T-helper 1 cell treated with Interleukin-12 subunit alpha and Interleukin-12 subunit beta and Interleukin-4 antibody, amounts not matched to agents 30 μg/mL and 1 μg/mL, for 36 hours (primary cell): ENCODE measurements around the gene ANKS1B.

Experiments
- H3K27ac Mint-ChIP-seq: one replicate; pipeline ENCODE4 v1.8.0; 2021; ENCODE audit warnings: mild to moderate bottlenecking, mixed read lengths
- H3K27me3 Mint-ChIP-seq: one replicate; pipeline ENCODE4 v1.8.0; 2021; ENCODE audit warnings: low read depth, mixed read lengths
- H3K36me3 Mint-ChIP-seq: one replicate; pipeline ENCODE4 v1.8.0; 2021; ENCODE audit warnings: low read depth, mixed read lengths
- H3K4me1 Mint-ChIP-seq: one replicate; pipeline ENCODE4 v1.8.0; 2021; ENCODE audit warnings: low read depth, mixed read lengths
- H3K4me3 Mint-ChIP-seq: one replicate; pipeline ENCODE4 v1.8.0; 2021; ENCODE audit warnings: mild to moderate bottlenecking, moderate library complexity, mixed read lengths
- H3K9me3 Mint-ChIP-seq: one replicate; pipeline ENCODE4 v1.8.0; 2021; ENCODE audit warnings: mixed read lengths

The ANKS1B gene

DNA sequence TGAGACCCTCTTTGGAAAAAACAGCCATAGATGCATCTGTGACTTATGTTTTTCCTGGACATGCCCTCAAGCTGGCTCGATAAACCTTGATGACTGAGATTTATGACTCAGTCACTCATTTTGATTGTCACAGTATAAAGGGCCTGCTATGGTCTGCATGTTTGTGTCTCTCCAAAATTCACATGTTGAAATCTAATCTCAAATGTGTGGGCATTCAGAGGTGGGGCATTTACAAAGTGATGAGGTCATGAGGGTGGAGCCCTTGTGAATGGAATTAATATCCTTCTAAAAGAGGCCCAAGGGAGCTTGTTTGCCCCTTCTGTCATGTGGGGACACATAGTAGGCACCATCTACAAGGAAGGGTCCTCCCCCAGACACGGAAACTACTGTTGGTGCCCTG is 966.8 kb downstream of the ANKS1B start:
- Mint-ChIP-seq H3K9me3 (no peaks in the 10 kb centered on the region), H3K4me1 (no peaks in the 10 kb centered on the region), H3K27me3 (no peaks in the 10 kb centered on the region), H3K27ac (no peak overlapping the region), H3K4me3 (no peak overlapping the region), H3K36me3 (no peaks in the 10 kb centered on the region)

DNA sequence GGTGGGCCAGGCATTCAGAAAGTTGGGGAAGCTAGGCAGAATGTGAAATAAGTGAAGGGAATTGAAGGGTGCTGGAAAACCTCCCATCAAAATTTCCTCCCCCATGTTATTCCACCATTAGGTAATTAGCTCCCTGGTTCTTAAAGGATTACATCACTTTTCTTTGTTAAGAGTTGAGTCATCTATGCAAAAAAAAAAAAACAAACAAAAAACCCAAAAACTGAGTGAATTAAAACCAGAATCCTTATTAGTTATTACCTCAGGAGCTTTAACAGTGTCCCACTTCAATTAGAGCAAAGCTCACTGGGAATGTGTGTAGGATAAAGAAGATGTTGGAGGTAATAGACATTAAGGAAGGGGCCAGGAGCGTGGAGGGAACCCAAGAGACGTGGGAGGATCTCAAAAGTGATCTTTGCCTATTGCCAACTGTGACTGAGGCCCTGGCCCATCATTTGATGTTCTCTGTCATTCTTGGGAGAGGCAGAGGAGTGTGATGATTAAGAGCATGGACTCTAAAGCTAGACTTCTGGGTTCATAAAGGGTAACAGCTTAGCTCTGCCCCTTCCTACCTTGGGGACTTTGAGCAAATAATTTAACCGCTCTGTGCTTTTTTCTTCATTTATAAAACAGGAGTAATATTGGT is 975.0 kb downstream of the ANKS1B start:
- Mint-ChIP-seq H3K36me3 (no peaks in the 10 kb centered on the region), H3K9me3 (no peaks in the 10 kb centered on the region), H3K4me3 (no peak overlapping the region), H3K27me3 (no peaks in the 10 kb centered on the region), H3K4me1 (no peaks in the 10 kb centered on the region), H3K27ac (no peak overlapping the region)

DNA sequence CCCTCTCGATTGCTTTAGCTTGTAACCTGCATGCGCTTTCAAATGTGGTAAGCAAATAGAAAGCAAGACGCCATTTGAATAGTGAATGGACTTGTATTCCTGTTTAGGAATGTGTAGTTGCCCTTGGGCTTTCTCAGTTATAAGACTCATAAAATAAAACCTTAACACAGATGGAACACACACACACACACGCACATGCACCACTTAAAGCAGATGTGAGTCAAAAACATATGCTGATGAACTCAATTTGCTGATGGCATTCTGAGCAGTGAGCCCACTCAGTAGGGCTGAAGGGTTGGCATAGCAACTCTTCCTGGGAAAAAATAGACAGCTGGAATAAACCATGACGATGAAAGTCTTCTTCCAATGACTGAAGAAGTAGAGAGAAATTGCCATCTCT is 979.1 kb downstream of the ANKS1B start:
- no peaks in the 10 kb centered on the region for H3K36me3 Mint-ChIP-seq
- no peak overlapping the region for H3K27ac Mint-ChIP-seq
- no peaks in the 10 kb centered on the region for H3K9me3 Mint-ChIP-seq
- no peak overlapping the region for H3K4me3 Mint-ChIP-seq
- no peaks in the 10 kb centered on the region for H3K4me1 Mint-ChIP-seq
- peaks cover 2% of the 10 kb centered on the region for H3K27me3 Mint-ChIP-seq

DNA sequence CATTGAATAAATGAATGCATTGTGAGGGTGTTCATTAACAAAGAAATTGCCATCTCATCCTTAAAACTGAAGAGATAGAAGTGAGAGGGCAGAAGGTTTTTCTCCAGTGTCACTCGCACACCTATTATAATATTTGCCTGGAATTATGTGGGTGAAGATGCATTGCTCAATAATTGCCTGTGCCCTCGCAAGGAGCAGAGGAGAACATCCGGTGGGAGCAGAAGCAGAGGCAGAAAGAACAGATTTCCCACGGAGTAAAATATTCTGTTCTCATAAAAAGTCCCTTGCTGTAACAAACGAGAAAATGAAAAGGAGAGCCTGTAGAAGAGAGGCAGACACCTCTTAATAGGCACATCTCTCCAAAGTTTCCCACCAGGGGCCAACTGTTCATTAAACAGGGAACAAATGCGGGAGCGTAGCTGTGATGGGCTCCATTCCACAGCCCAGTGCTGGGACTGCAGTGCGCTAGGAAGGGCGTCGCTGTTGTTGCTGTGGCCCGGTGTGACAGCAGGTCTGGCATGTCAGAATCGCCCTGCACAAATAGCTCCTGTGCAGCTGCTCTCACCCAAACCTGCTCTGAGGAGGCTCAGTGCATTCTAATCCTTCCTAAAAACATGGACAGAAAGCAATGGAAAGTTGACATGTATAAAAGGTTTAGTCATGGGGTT is 979.8 kb downstream of the ANKS1B start:
- H3K27me3 Mint-ChIP-seq, result peaks cover 3% of the 10 kb centered on the region
- H3K27ac Mint-ChIP-seq, result no peak overlapping the region
- no peaks in the 10 kb centered on the region for H3K4me1 Mint-ChIP-seq
- H3K4me3 Mint-ChIP-seq, result no peak overlapping the region
- no peaks in the 10 kb centered on the region for H3K9me3 Mint-ChIP-seq
- H3K36me3 Mint-ChIP-seq, result no peaks in the 10 kb centered on the region

DNA sequence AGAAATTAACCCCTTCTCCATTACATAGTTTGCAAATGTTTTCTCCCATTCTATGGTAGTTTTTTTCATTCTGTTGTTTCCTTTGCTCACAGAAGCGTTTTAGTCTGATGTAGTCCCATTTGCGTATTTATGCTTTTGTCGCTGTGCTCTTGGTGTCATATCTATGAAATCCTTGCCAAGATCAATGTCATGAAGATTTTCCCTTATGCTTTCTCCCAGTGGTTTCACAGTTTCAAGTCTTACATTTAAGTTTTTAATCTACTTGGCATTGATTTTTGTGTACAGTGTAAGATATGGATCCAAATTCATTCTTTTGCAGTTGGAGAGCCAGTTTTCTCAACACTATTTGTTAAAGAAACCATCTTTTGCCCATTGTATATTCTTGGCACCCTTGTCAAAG is 982.0 kb downstream of the ANKS1B start:
- no peaks in the 10 kb centered on the region for H3K36me3 Mint-ChIP-seq
- H3K27ac Mint-ChIP-seq, result no peak overlapping the region
- H3K9me3 Mint-ChIP-seq, result no peaks in the 10 kb centered on the region
- H3K4me1 Mint-ChIP-seq, result no peaks in the 10 kb centered on the region
- no peak overlapping the region for H3K4me3 Mint-ChIP-seq
- H3K27me3 Mint-ChIP-seq, result peaks cover 6% of the 10 kb centered on the region

DNA sequence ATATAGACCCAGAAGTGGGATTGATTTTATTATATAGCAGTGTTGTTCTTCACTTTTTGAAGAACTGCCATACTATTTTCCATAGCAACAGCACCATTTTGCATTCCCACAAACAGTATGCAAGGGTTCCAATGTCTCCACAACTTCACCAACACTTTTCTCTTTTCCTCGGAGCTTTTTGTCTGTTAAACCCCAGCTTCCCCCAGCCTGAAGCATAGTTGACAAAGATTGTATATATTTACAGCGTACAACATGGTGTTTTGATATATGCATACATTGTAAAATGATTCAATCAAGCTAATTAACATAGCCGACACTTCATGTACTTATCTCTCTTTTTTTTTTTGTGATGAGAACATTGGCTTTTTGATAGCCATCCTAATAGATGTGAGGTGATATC is 982.6 kb downstream of the ANKS1B start:
- no peaks in the 10 kb centered on the region for H3K9me3 Mint-ChIP-seq
- H3K36me3 Mint-ChIP-seq, result no peaks in the 10 kb centered on the region
- no peaks in the 10 kb centered on the region for H3K4me1 Mint-ChIP-seq
- H3K27me3 Mint-ChIP-seq, result peaks cover 6% of the 10 kb centered on the region
- H3K27ac Mint-ChIP-seq, result no peak overlapping the region
- H3K4me3 Mint-ChIP-seq, result no peak overlapping the region

DNA sequence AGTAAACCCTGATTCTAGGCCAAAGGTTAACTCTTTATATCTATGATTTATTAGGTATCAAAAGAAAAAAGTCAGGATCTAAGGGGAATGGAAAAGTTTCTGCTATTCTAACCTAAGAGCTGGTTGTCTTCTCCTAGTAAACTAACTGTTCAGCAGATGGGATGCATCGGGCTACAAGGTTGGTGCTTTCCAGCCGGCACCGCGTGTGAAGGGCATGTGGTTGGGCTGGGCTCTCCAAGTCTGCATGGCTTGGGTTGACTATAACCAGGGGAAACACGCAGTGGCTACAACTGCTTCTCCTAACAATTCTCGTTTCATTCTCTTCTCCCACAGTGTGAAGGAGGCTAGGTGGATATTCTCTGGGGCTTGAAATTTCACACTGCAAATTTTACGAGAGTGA is 985.2 kb downstream of the ANKS1B start:
- no peak overlapping the region for H3K4me3 Mint-ChIP-seq
- no peaks in the 10 kb centered on the region for H3K36me3 Mint-ChIP-seq
- no peaks in the 10 kb centered on the region for H3K9me3 Mint-ChIP-seq
- peaks cover 13% of the 10 kb centered on the region for H3K27me3 Mint-ChIP-seq
- H3K27ac Mint-ChIP-seq, result no peak overlapping the region
- no peaks in the 10 kb centered on the region for H3K4me1 Mint-ChIP-seq

DNA sequence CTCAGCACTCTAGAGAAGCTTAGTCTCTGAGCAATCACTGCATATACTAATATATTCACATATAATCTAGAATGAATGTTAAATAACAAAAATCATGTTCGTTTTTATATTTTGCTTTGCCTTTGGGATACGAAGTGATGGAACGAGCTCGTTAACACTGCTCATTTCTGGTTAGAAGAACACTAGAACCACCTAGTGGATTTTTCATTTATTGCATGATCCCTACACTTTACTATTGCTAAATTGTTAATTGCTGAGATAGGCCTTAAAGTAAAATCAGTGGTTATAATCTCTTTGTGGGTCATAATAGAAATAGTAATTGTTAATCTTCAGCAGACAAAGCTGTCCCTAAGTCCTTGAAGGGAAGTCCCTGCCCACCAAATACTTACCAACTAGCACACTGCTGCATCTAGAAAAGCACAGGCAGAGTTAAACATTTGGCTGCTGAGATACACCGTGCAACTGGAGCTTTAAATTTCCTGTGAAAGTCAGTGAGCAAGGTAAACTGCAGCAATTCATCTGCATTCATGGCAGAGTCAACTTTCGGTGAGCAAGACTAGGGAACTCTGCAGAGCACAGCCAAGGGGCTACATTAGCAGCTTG is 985.9 kb downstream of the ANKS1B start:
- H3K9me3 Mint-ChIP-seq, result no peaks in the 10 kb centered on the region
- H3K36me3 Mint-ChIP-seq, result no peaks in the 10 kb centered on the region
- no peak overlapping the region for H3K27ac Mint-ChIP-seq
- H3K27me3 Mint-ChIP-seq, result peaks cover 13% of the 10 kb centered on the region
- no peak overlapping the region for H3K4me3 Mint-ChIP-seq
- H3K4me1 Mint-ChIP-seq, result no peaks in the 10 kb centered on the region

DNA sequence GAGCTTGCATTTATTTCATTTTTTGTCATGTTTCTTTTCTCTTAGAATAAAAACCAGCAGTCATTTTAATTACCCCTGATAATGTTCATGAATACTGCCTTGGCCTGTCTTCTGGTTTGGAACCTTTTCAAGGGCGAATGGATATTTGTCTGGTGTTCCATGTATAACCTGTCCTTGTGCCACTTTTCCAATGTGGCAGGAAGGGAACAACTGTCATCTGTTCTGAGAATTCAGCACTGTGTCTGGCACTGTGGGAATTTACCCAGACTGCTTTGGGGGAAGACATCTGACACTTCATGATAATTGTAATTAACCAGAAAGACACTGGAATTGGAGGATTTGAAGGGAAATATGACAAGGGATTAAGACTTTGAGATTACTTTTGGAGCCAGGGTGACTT is 986.8 kb downstream of the ANKS1B start:
- H3K36me3 Mint-ChIP-seq, result no peaks in the 10 kb centered on the region
- H3K27ac Mint-ChIP-seq, result no peak overlapping the region
- H3K4me3 Mint-ChIP-seq, result no peak overlapping the region
- H3K27me3 Mint-ChIP-seq, result peaks cover 13% of the 10 kb centered on the region
- no peaks in the 10 kb centered on the region for H3K4me1 Mint-ChIP-seq
- H3K9me3 Mint-ChIP-seq, result no peaks in the 10 kb centered on the region

DNA sequence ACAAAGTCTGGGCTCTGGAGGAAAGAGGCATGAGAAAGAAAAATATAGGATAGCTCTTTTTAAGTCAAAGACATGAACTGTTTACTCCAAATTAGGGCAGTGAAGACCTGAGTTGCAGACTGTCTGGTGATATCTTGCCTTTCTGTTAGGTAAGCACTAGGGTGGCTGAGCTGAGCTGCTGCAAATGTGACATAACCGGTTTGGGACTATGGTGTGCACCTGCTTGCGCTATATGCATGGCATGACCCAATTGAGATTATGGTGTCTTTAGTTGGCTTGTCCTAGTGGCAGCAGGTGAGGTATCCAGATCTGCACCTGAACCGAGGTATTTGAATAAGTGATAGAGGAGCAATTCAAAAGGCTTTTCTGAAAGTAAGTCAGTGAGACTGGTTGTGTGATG is 994.1 kb downstream of the ANKS1B start:
- Mint-ChIP-seq H3K4me3 (no peak overlapping the region), H3K36me3 (no peaks in the 10 kb centered on the region), H3K4me1 (no peaks in the 10 kb centered on the region), H3K9me3 (no peaks in the 10 kb centered on the region), H3K27me3 (peaks cover 4% of the 10 kb centered on the region), H3K27ac (no peak overlapping the region)

DNA sequence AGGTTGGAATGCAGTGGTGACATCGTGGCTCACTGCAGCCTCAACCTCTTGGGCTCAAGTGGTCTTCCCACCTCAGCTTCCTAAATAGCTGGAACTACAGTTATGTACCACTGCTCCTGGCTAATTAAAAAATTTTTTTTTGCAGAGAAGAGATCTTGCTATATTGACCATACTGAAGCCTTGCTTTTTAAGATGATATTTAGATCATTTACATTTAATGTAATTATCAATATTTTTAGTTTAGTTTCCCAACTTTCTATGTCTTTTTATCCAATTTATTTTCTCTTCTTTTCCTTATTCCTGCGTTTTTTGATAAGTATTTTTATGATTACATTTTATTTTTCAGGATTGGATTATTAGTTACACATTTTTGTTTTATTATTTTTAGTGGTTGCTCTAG is 999.6 kb downstream of the ANKS1B start:
- H3K4me1 Mint-ChIP-seq, result no peaks in the 10 kb centered on the region

DNA sequence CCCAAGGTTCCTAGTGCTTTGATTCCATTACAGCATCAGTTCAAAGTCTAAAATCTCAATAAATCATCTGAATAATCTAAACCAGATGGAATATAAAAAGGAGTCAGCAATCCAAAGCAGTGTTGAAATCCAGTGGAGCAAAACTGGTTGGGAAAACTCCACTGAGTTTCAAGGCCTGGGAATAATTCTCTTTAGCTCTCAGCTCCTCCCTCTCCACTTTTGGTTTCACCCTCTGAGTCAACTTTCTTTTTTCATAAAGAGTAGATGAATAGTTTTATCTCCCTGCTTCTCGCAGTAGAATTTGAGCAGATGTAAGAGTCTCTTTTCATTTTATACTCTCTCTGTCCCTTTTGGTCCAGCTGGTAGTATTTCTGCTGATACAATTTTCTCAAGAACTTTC is 1001.1 kb downstream of the ANKS1B start:
- no peak overlapping the region for H3K4me3 Mint-ChIP-seq
- H3K27me3 Mint-ChIP-seq, result no peaks in the 10 kb centered on the region
- H3K9me3 Mint-ChIP-seq, result no peaks in the 10 kb centered on the region
- no peaks in the 10 kb centered on the region for H3K4me1 Mint-ChIP-seq
- H3K27ac Mint-ChIP-seq, result no peak overlapping the region
- no peaks in the 10 kb centered on the region for H3K36me3 Mint-ChIP-seq

More for the DNA sequence above, 999.6 kb downstream of the ANKS1B start:
- H3K27me3 Mint-ChIP-seq, result peaks cover under 1% of the 10 kb centered on the region
- H3K9me3 Mint-ChIP-seq, result no peaks in the 10 kb centered on the region
- H3K4me3 Mint-ChIP-seq, result no peak overlapping the region
- no peaks in the 10 kb centered on the region for H3K36me3 Mint-ChIP-seq
- H3K27ac Mint-ChIP-seq, result no peak overlapping the region

DNA sequence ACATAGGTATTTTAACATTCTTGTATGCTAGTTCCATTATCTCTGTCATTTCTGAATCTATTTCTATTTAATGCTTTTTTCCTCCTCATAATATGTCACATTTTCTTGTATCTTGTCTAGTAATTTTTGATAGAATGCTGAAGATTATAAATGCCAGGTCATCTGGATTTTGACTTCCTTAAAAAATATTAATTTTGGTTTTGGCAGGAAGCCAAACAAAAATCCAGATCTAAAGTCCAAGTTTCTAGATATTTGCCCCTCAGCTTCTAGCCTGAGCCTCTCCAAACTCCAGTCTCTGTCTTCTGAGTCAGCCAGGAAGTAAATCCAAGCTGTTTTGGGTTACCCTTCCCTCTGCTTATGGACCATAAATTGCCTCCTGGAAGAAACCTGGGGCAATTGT is 1004.2 kb downstream of the ANKS1B start:
- Mint-ChIP-seq H3K27me3 (peaks cover 5% of the 10 kb centered on the region), H3K27ac (no peak overlapping the region), H3K4me3 (no peak overlapping the region), H3K4me1 (no peaks in the 10 kb centered on the region), H3K36me3 (no peaks in the 10 kb centered on the region), H3K9me3 (no peaks in the 10 kb centered on the region)

DNA sequence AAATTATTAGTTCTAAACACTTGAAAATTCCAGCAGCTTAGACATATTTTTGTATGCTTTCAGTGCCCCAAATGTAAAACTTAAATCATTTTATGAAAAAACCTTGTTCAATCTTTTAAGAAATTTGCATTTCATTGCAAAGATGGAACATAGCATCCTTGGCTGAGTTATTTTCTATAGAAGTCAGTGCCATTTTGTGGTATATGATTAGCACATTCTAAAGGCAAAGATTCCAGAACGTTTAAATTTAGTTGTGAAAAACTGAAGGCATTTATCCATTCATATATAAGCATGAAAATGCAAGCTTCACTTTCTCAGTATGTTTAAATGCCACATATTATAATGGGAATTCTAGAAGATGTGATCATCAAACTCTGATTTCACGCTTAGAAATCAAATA is 1007.5 kb downstream of the ANKS1B start:
- Mint-ChIP-seq H3K4me3 (no peak overlapping the region), H3K36me3 (no peaks in the 10 kb centered on the region), H3K27me3 (peaks cover 5% of the 10 kb centered on the region), H3K27ac (no peak overlapping the region), H3K4me1 (no peaks in the 10 kb centered on the region), H3K9me3 (no peaks in the 10 kb centered on the region)

DNA sequence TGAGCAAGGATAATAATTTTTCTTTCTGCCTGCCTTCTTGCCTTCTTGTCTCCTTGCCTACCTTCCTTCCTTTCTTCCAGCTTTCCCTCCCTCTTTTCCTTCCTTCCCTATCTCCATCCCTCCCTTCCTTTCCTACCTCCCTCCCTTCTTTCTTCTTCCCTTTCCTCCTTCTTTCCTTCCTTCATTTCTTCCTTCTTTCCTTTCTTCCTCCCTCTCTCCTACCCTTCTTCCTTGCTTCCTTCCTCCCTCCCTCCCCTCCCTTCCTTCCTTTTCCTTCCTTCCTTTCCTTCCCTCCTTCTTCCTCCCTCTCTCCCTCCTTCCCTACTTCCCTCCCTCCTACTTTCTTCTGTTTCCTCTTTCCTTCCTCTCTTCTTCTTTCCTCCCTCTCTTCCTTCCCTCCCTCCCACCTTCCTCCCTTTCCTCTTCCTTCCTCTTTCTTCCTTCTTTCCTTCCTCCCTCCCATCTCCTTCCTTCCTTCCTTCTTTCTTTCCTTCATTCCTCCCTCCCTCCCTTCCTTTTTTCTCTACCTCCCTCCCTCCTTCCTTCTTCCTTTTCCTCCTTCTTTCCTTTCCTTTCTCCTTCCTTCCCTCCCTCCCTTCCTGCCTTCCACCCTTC is 1009.9 kb downstream of the ANKS1B start:
- Mint-ChIP-seq H3K27ac (no peak overlapping the region), H3K27me3 (peaks cover 5% of the 10 kb centered on the region), H3K4me1 (no peaks in the 10 kb centered on the region), H3K36me3 (no peaks in the 10 kb centered on the region), H3K9me3 (no peaks in the 10 kb centered on the region), H3K4me3 (no peak overlapping the region)
